Measurements from ENCODE around the gene SH3D21. TPM values are rescaled to one million over a fixed set of nuclear protein-coding genes. Genes with fewer than 3 reads are reported as not detected.

Gene SH3D21
- total RNA-seq, 1 donor from 2014 or later, result 20.4 TPM

GRCh38 chr1:36323636-36324352, 17.6 kb downstream of the SH3D21 start, which contains the start of gene EVA1B:
Gene EVA1B (minus strand): TSS chr1:36323645. CDS start chr1:36323037, 608 bp downstream.
- H3K27ac Mint-ChIP-seq, result peak within 1 kb of the TSS; percentile 55
- peaks cover 4% of the 10 kb centered on the region for H3K36me3 Mint-ChIP-seq (ENCODE audit: low read depth)
- intact Hi-C loops (cut with micrococcal nuclease), result loop anchor here (1.0 to 5.0 kb wide), 2 partner anchors 17 to 44 kb away; partner anchors contain the start of gene SH3D21
- H3K4me3 Mint-ChIP-seq (ENCODE audit: low read depth), result peak within 1 kb of the TSS; percentile 75
- no peaks in the 10 kb centered on the region for H3K27me3 Mint-ChIP-seq (ENCODE audit: low read depth)
- DNase-seq (ENCODE audit: low spot score), result peak; percentile 57
- H3K4me1 Mint-ChIP-seq (ENCODE audit: low read depth), result peaks cover 22% of the 10 kb centered on the region
- H3K9me3 Mint-ChIP-seq, result no peaks in the 10 kb centered on the region

- no peak for DNase-seq (ENCODE audit: low spot score)
- peaks cover 22% of the 10 kb centered on the region for H3K4me1 Mint-ChIP-seq (ENCODE audit: low read depth)
- H3K27ac Mint-ChIP-seq, result no peak overlapping the region
- intact Hi-C loops (cut with micrococcal nuclease), result loop anchor here (5.0 kb wide), 1 partner anchor 43 kb away; no protein-coding TSS in a partner anchor
- no peaks in the 10 kb centered on the region for H3K9me3 Mint-ChIP-seq
- peak overlapping the region; percentile 75 for H3K4me3 Mint-ChIP-seq (ENCODE audit: low read depth)
- peaks cover 4% of the 10 kb centered on the region for H3K36me3 Mint-ChIP-seq (ENCODE audit: low read depth)
- H3K27me3 Mint-ChIP-seq (ENCODE audit: low read depth), result no peaks in the 10 kb centered on the region
These were observed 18.2 kb downstream of the SH3D21 start for GRCh38 chr1:36324353-36324703.

GRCh38 chr1:36326499-36326898, 20.3 kb downstream of the SH3D21 start:
- Mint-ChIP-seq H3K9me3 (no peaks in the 10 kb centered on the region), H3K36me3 (ENCODE audit: low read depth) (peaks cover 4% of the 10 kb centered on the region), H3K4me3 (ENCODE audit: low read depth) (no peak overlapping the region), H3K4me1 (ENCODE audit: low read depth) (peaks cover 17% of the 10 kb centered on the region), H3K27me3 (ENCODE audit: low read depth) (peaks cover 8% of the 10 kb centered on the region), H3K27ac (no peak overlapping the region)
- intact Hi-C loops (cut with micrococcal nuclease), result no loop called here
- no peak for DNase-seq (ENCODE audit: low spot score)

GRCh38 chr1:36327421-36328087, 21.4 kb downstream of the SH3D21 start:
- DNase-seq (ENCODE audit: low spot score), result no peak
- no peaks in the 10 kb centered on the region for H3K36me3 Mint-ChIP-seq (ENCODE audit: low read depth)
- no peaks in the 10 kb centered on the region for H3K9me3 Mint-ChIP-seq
- H3K27ac Mint-ChIP-seq, result no peak overlapping the region
- no peak overlapping the region for H3K4me3 Mint-ChIP-seq (ENCODE audit: low read depth)
- intact Hi-C loops (cut with micrococcal nuclease), result no loop called here
- H3K4me1 Mint-ChIP-seq (ENCODE audit: low read depth), result peaks cover 14% of the 10 kb centered on the region
- H3K27me3 Mint-ChIP-seq (ENCODE audit: low read depth), result peaks cover 17% of the 10 kb centered on the region

- Mint-ChIP-seq H3K9me3 (no peaks in the 10 kb centered on the region), H3K36me3 (ENCODE audit: low read depth) (no peaks in the 10 kb centered on the region), H3K27me3 (ENCODE audit: low read depth) (peaks cover 20% of the 10 kb centered on the region), H3K27ac (no peak overlapping the region), H3K4me3 (ENCODE audit: low read depth) (no peak overlapping the region), H3K4me1 (ENCODE audit: low read depth) (peaks cover 14% of the 10 kb centered on the region)
- DNase-seq (ENCODE audit: low spot score), result no peak
- intact Hi-C loops (cut with micrococcal nuclease), result no loop called here
These were observed 21.9 kb downstream of the SH3D21 start for GRCh38 chr1:36328088-36328480.

- H3K4me1 Mint-ChIP-seq (ENCODE audit: low read depth), result peaks cover 14% of the 10 kb centered on the region
- H3K4me3 Mint-ChIP-seq (ENCODE audit: low read depth), result no peak overlapping the region
- DNase-seq (ENCODE audit: low spot score), result no peak
These were observed 22.5 kb downstream of the SH3D21 start for GRCh38 chr1:36328713-36329112.

GRCh38 chr1:36329817-36330216, 23.6 kb downstream of the SH3D21 start:
- intact Hi-C loops (cut with micrococcal nuclease), result no loop called here
- Mint-ChIP-seq H3K36me3 (ENCODE audit: low read depth) (no peaks in the 10 kb centered on the region), H3K4me1 (ENCODE audit: low read depth) (peaks cover 4% of the 10 kb centered on the region), H3K9me3 (no peaks in the 10 kb centered on the region), H3K27me3 (ENCODE audit: low read depth) (peaks cover 20% of the 10 kb centered on the region), H3K27ac (no peak overlapping the region), H3K4me3 (ENCODE audit: low read depth) (no peak overlapping the region)
- DNase-seq (ENCODE audit: low spot score), result no peak

More at GRCh38 chr1:36328713-36329112, 22.5 kb downstream of the SH3D21 start:
- H3K27ac Mint-ChIP-seq, result no peak overlapping the region
- intact Hi-C loops (cut with micrococcal nuclease), result no loop called here
- H3K9me3 Mint-ChIP-seq, result no peaks in the 10 kb centered on the region
- H3K27me3 Mint-ChIP-seq (ENCODE audit: low read depth), result peaks cover 20% of the 10 kb centered on the region
- H3K36me3 Mint-ChIP-seq (ENCODE audit: low read depth), result no peaks in the 10 kb centered on the region

- DNase-seq (ENCODE audit: low spot score), result no peak
- intact Hi-C loops (cut with micrococcal nuclease), result no loop called here
- Mint-ChIP-seq H3K4me3 (ENCODE audit: low read depth) (no peak overlapping the region), H3K4me1 (ENCODE audit: low read depth) (peaks cover 4% of the 10 kb centered on the region), H3K27ac (no peak overlapping the region), H3K27me3 (ENCODE audit: low read depth) (peaks cover 20% of the 10 kb centered on the region), H3K9me3 (no peaks in the 10 kb centered on the region), H3K36me3 (ENCODE audit: low read depth) (no peaks in the 10 kb centered on the region)
These were observed 24.8 kb downstream of the SH3D21 start for GRCh38 chr1:36330940-36331339.

- Mint-ChIP-seq H3K36me3 (ENCODE audit: low read depth) (peaks cover 10% of the 10 kb centered on the region), H3K9me3 (no peaks in the 10 kb centered on the region), H3K27ac (no peak overlapping the region), H3K27me3 (ENCODE audit: low read depth) (peaks cover under 1% of the 10 kb centered on the region), H3K4me1 (ENCODE audit: low read depth) (peaks cover 5% of the 10 kb centered on the region), H3K4me3 (ENCODE audit: low read depth) (no peak overlapping the region)
- no peak for DNase-seq (ENCODE audit: low spot score)
- intact Hi-C loops (cut with micrococcal nuclease), result no loop called here
These were observed 31.7 kb downstream of the SH3D21 start for GRCh38 chr1:36337830-36338229.

- H3K27ac Mint-ChIP-seq, result no peak overlapping the region
- H3K36me3 Mint-ChIP-seq (ENCODE audit: low read depth), result peaks cover 12% of the 10 kb centered on the region
- no peak overlapping the region for H3K4me3 Mint-ChIP-seq (ENCODE audit: low read depth)
- no peak for DNase-seq (ENCODE audit: low spot score)
- H3K9me3 Mint-ChIP-seq, result no peaks in the 10 kb centered on the region
- peaks cover 5% of the 10 kb centered on the region for H3K4me1 Mint-ChIP-seq (ENCODE audit: low read depth)
- intact Hi-C loops (cut with micrococcal nuclease), result no loop called here
- H3K27me3 Mint-ChIP-seq (ENCODE audit: low read depth), result no peaks in the 10 kb centered on the region
These were observed 33.0 kb downstream of the SH3D21 start for GRCh38 chr1:36339215-36339614.

- H3K27ac Mint-ChIP-seq, result no peak overlapping the region
- intact Hi-C loops (cut with micrococcal nuclease), result no loop called here
- peaks cover 16% of the 10 kb centered on the region for H3K36me3 Mint-ChIP-seq (ENCODE audit: low read depth)
- H3K4me3 Mint-ChIP-seq (ENCODE audit: low read depth), result no peak overlapping the region
- H3K27me3 Mint-ChIP-seq (ENCODE audit: low read depth), result no peaks in the 10 kb centered on the region
- H3K9me3 Mint-ChIP-seq, result no peaks in the 10 kb centered on the region
- peaks cover 5% of the 10 kb centered on the region for H3K4me1 Mint-ChIP-seq (ENCODE audit: low read depth)
- DNase-seq (ENCODE audit: low spot score), result no peak
These were observed 33.4 kb downstream of the SH3D21 start for GRCh38 chr1:36339615-36340014.

- intact Hi-C loops (cut with micrococcal nuclease), result loop anchor here (1.0 kb wide), 2 partner anchors 27 to 79 kb away; no protein-coding TSS in a partner anchor
- Mint-ChIP-seq H3K4me3 (ENCODE audit: low read depth) (no peak overlapping the region), H3K36me3 (ENCODE audit: low read depth) (peaks cover 24% of the 10 kb centered on the region), H3K9me3 (no peaks in the 10 kb centered on the region), H3K4me1 (ENCODE audit: low read depth) (peaks cover 5% of the 10 kb centered on the region), H3K27ac (no peak overlapping the region), H3K27me3 (ENCODE audit: low read depth) (no peaks in the 10 kb centered on the region)
- no peak for DNase-seq (ENCODE audit: low spot score)
These were observed 35.6 kb downstream of the SH3D21 start for GRCh38 chr1:36341626-36342320.
